GM21381 (cell line): ENCODE data around the gene TMTC4.

Experiments used
- ATAC-seq: cut with Tn5 transposase; IDR thresholded peaks from one replicate; pipeline ENCODE4 v1.9.1; 2021; ENCODE audit warnings: mild to moderate bottlenecking, moderate library complexity; ENCODE audit not compliant: unreplicated experiment

The TMTC4 gene

GRCh38 chr13:100668408-100668807 is 6.2 kb downstream of the TMTC4 start:
- no peak for ATAC-seq

- no peak for ATAC-seq
Measured at GRCh38 chr13:100667894-100668293, 6.7 kb downstream of the TMTC4 start.

GRCh38 chr13:100666124-100666523 is 8.5 kb downstream of the TMTC4 start:
- ATAC-seq: no peak

GRCh38 chr13:100665403-100665802 is 9.2 kb downstream of the TMTC4 start:
- no peak for ATAC-seq

GRCh38 chr13:100664171-100664900 is 10.3 kb downstream of the TMTC4 start:
- ATAC-seq: no peak

- no peak for ATAC-seq
Measured at GRCh38 chr13:100662468-100663211, 12.0 kb downstream of the TMTC4 start.

GRCh38 chr13:100660761-100661160 is 13.8 kb downstream of the TMTC4 start:
- no peak for ATAC-seq

GRCh38 chr13:100659578-100659977 is 15.0 kb downstream of the TMTC4 start:
- no peak for ATAC-seq

- ATAC-seq: peak; percentile 90
Measured at GRCh38 chr13:100658363-100658762, 16.2 kb downstream of the TMTC4 start.

- no peak for ATAC-seq
Measured at GRCh38 chr13:100657881-100658315, 16.7 kb downstream of the TMTC4 start.

GRCh38 chr13:100652510-100652909 is 22.1 kb downstream of the TMTC4 start:
- ATAC-seq: no peak

- no peak for ATAC-seq
Measured at GRCh38 chr13:100650326-100650725, 24.3 kb downstream of the TMTC4 start.

- ATAC-seq: no peak
Measured at GRCh38 chr13:100648354-100648753, 26.2 kb downstream of the TMTC4 start.

- ATAC-seq: no peak
Measured at GRCh38 chr13:100646871-100647270, 27.7 kb downstream of the TMTC4 start.

- no peak for ATAC-seq
Measured at GRCh38 chr13:100646030-100646673, 28.4 kb downstream of the TMTC4 start.

GRCh38 chr13:100645382-100645781 is 29.2 kb downstream of the TMTC4 start:
- no peak for ATAC-seq

- no peak for ATAC-seq
Measured at GRCh38 chr13:100644371-100644770, 30.2 kb downstream of the TMTC4 start.

- no peak for ATAC-seq
Measured at GRCh38 chr13:100637796-100638195, 36.8 kb downstream of the TMTC4 start.

- ATAC-seq: no peak
Measured at GRCh38 chr13:100637380-100637779, 37.2 kb downstream of the TMTC4 start.

GRCh38 chr13:100636441-100636840 is 38.2 kb downstream of the TMTC4 start:
- no peak for ATAC-seq

- ATAC-seq: no peak
Measured at GRCh38 chr13:100636004-100636403, 38.6 kb downstream of the TMTC4 start.

GRCh38 chr13:100634696-100635095 is 39.9 kb downstream of the TMTC4 start:
- no peak for ATAC-seq
